A673 (cell line): ENCODE measurements around the gene SFMBT2. TPM values are rescaled to one million over a fixed set of nuclear protein-coding genes. Genes with fewer than 3 reads are reported as not detected.

Source experiments
- BruUV-seq: library from RNA; stranded (reverse); fragments of 400-500 nt; replicated peaks from 2 replicates; lab custom pipeline; 2021; lab: Mats Ljungman, UMichigan
- CTCF ChIA-PET: fragments of 300-600 bp; sonication (Branson Sonifier 250); formaldehyde crosslinking; loops from one replicate; lab custom pipeline; 2022; ENCODE audit warnings: antibody characterized with exemption; lab: Charles Lee
- POLR2A ChIA-PET: fragments of 300-600 bp; sonication (Branson Sonifier 250); formaldehyde crosslinking; loops from one replicate; lab custom pipeline; 2022; ENCODE audit warnings: antibody characterized with exemption; ENCODE audit not compliant: low non-redundant PET; lab: Charles Lee
- DNase-seq: peaks from one replicate; pipeline ENCODE4 v3.0.0-alpha.2; 2015; ENCODE audit warnings: low spot score
- H3K27ac ChIP-seq: fragments of 200-600 bp; sonication (generic); 2 replicates; pipeline ENCODE4 v1.5.1; 2016; ENCODE audit warnings: mixed run types, low read depth, mild to moderate bottlenecking, mixed read lengths, antibody characterized with exemption, low read length; ENCODE audit not compliant: poor library complexity, severe bottlenecking
- H3K27me3 ChIP-seq: fragments of 200-600 bp; sonication (generic); replicated peaks from 2 replicates; pipeline ENCODE4 v1.6.1; 2017; ENCODE audit warnings: mixed run types, low read depth, mild to moderate bottlenecking, mixed read lengths, antibody characterized with exemption, low read length; ENCODE audit not compliant: insufficient read depth, poor library complexity
- H3K36me3 ChIP-seq: fragments of 200-600 bp; sonication (generic); 2 replicates; pipeline ENCODE4 v1.6.1; 2016; ENCODE audit warnings: mixed run types, mild to moderate bottlenecking, mixed read lengths, antibody characterized with exemption, low read length; ENCODE audit not compliant: insufficient read depth, poor library complexity, severe bottlenecking
- H3K4me1 ChIP-seq: fragments of 200-600 bp; sonication (generic); 2 replicates; pipeline ENCODE4 v1.6.1; 2017; ENCODE audit warnings: mixed run types, mild to moderate bottlenecking, mixed read lengths, antibody characterized with exemption, low read length; ENCODE audit not compliant: insufficient read depth, poor library complexity, severe bottlenecking
- H3K4me3 ChIP-seq: fragments of 200-600 bp; sonication (generic); 2 replicates; pipeline ENCODE4 v1.5.1; 2016; ENCODE audit warnings: low read depth, mixed run types, mild to moderate bottlenecking, mixed read lengths, low read length; ENCODE audit not compliant: poor library complexity, severe bottlenecking
- H3K9me3 ChIP-seq: fragments of 200-600 bp; sonication (generic); 2 replicates; pipeline ENCODE4 v1.6.1; 2016; ENCODE audit warnings: mixed run types, low read depth, mild to moderate bottlenecking, mixed read lengths, antibody characterized with exemption, low read length; ENCODE audit not compliant: poor library complexity, severe bottlenecking
- CTCF ChIP-seq: fragments of 300-800, 200-600 bp; sonication (generic); conservative IDR thresholded peaks from 2 replicates; pipeline ENCODE4 v1.5.1; 2017; ENCODE audit warnings: low read depth, mild to moderate bottlenecking, antibody characterized with exemption, low read length, moderate library complexity, mixed read lengths
- EZH2 ChIP-seq: fragments of 200-600 bp; sonication (generic); IDR thresholded peaks from 2 replicates; pipeline ENCODE4 v1.6.1; 2017; ENCODE audit warnings: borderline replicate concordance, low read depth, mild to moderate bottlenecking, mixed read lengths, antibody characterized with exemption, low read length; ENCODE audit not compliant: poor library complexity, severe bottlenecking
- intact Hi-C: fragments of 100-400 bp; cut with micrococcal nuclease; formaldehyde crosslinking; loops from one replicate; pipeline ENCODE4 v1.10.0; 2022; ENCODE audit not compliant: unreplicated experiment
- total RNA-seq: library from RNA; stranded (reverse); gene quantifications from 2 replicates; pipeline ENCODE4 v1.2.3, GENCODE V29; 2021

Gene SFMBT2
- total RNA-seq, 1 experiment from 2014 or later = 8.2 TPM

GRCh38 chr10:7157091-7157490 lies 253.7 kb downstream of the SFMBT2 start:
- CTCF ChIA-PET = no interaction called here
- no TSS peak for BruUV-seq
- no peak for TF ChIP-seq EZH2
- TF ChIP-seq CTCF = no peak
- H3K36me3 ChIP-seq = no peaks in the 10 kb centered on the region
- intact Hi-C loops = no loop called here
- H3K27me3 ChIP-seq = peaks cover 65% of the 10 kb centered on the region
- no peak overlapping the region for H3K4me3 ChIP-seq
- H3K27ac ChIP-seq = no peak overlapping the region
- POLR2A ChIA-PET = no interaction called here
- DNase-seq = no peak
- no peaks in the 10 kb centered on the region for H3K9me3 ChIP-seq
- H3K4me1 ChIP-seq = no peaks in the 10 kb centered on the region

GRCh38 chr10:7153750-7154149 lies 257.1 kb downstream of the SFMBT2 start:
- no peak overlapping the region for H3K4me3 ChIP-seq
- BruUV-seq = no TSS peak
- no peak for TF ChIP-seq EZH2
- no peak for TF ChIP-seq CTCF
- ChIA-PET CTCF (no interaction called here), POLR2A (no interaction called here)
- no peaks in the 10 kb centered on the region for H3K36me3 ChIP-seq
- peaks cover 52% of the 10 kb centered on the region for H3K27me3 ChIP-seq
- no peak overlapping the region for H3K27ac ChIP-seq
- H3K4me1 ChIP-seq = no peaks in the 10 kb centered on the region
- DNase-seq = no peak
- no peaks in the 10 kb centered on the region for H3K9me3 ChIP-seq
- intact Hi-C loops = no loop called here

- TF ChIP-seq CTCF (no peak), EZH2 (no peak)
- CTCF ChIA-PET = no interaction called here
- H3K36me3 ChIP-seq = no peaks in the 10 kb centered on the region
These were observed 257.9 kb downstream of the SFMBT2 start for GRCh38 chr10:7152982-7153381.

More at GRCh38 chr10:7152982-7153381, 257.9 kb downstream of the SFMBT2 start:
- intact Hi-C loops = no loop called here
- DNase-seq = no peak
- Histone ChIP-seq H3K27me3 (peaks cover 51% of the 10 kb centered on the region), H3K4me1 (no peaks in the 10 kb centered on the region), H3K27ac (no peak overlapping the region), H3K4me3 (no peak overlapping the region), H3K9me3 (no peaks in the 10 kb centered on the region)
- BruUV-seq = no TSS peak
- POLR2A ChIA-PET = no interaction called here
